MM.1S (cell line): ENCODE measurements around the gene CDX1.

Experiments
- DNase-seq: peaks from one replicate; pipeline ENCODE4 v3.0.0-alpha.2; 2015
- H2AFZ ChIP-seq: fragments of 300-600 bp; sonication (generic); 2 replicates; pipeline ENCODE4 v1.6.0; 2016; ENCODE audit warnings: antibody characterized with exemption, low read length
- H3F3A ChIP-seq: fragments of 300-600 bp; sonication (generic); 2 replicates; pipeline ENCODE4 v1.6.1; 2016; ENCODE audit warnings: mild to moderate bottlenecking, antibody characterized with exemption, low read length, moderate library complexity, mixed read lengths; ENCODE audit not compliant: insufficient read depth
- H3K27ac ChIP-seq: fragments of 300-600 bp; sonication (generic); 2 replicates; pipeline ENCODE4 v1.5.1; 2016; ENCODE audit warnings: mild to moderate bottlenecking, low read length
- H3K27me3 ChIP-seq: fragments of 300-600 bp; sonication (generic); replicated peaks from 2 replicates; pipeline ENCODE4 v1.6.0; 2016; ENCODE audit warnings: low read length; ENCODE audit not compliant: insufficient read depth
- H3K36me3 ChIP-seq: fragments of 300-600 bp; sonication (generic); replicated peaks from 2 replicates; pipeline ENCODE4 v1.6.1; 2016; ENCODE audit warnings: mild to moderate bottlenecking, low read length, mixed read lengths; ENCODE audit not compliant: insufficient read depth
- H3K4me1 ChIP-seq: fragments of 300-600 bp; sonication (generic); 2 replicates; pipeline ENCODE4 v1.6.1; 2016; ENCODE audit warnings: low read length, mixed read lengths
- H3K4me2 ChIP-seq: fragments of 300-600 bp; sonication (generic); 2 replicates; pipeline ENCODE4 v1.6.0; 2016; ENCODE audit warnings: low read depth, low read length
- H3K4me3 ChIP-seq: fragments of 300-600 bp; sonication (generic); 2 replicates; pipeline ENCODE4 v1.5.1; 2016; ENCODE audit warnings: low read length, mixed read lengths
- H3K79me2 ChIP-seq: fragments of 300-600 bp; sonication (generic); 2 replicates; pipeline ENCODE4 v1.6.1; 2016; ENCODE audit warnings: mixed run types, low read length, mixed read lengths
- H3K9ac ChIP-seq: fragments of 300-600 bp; sonication (generic); 2 replicates; pipeline ENCODE4 v1.6.1; 2016; ENCODE audit warnings: low read length, mixed read lengths
- H3K9me2 ChIP-seq: fragments of 300-600 bp; sonication (generic); replicated peaks from 2 replicates; pipeline ENCODE4 v1.6.1; 2016; ENCODE audit warnings: mild to moderate bottlenecking, low read length, mixed read lengths; ENCODE audit not compliant: insufficient read depth
- H3K9me3 ChIP-seq: fragments of 300-600 bp; sonication (generic); replicated peaks from 2 replicates; pipeline ENCODE4 v1.6.1; 2016; ENCODE audit warnings: mild to moderate bottlenecking, low read length, mixed read lengths; ENCODE audit not compliant: insufficient read depth
- H4K20me1 ChIP-seq: fragments of 300-600 bp; sonication (generic); 2 replicates; pipeline ENCODE4 v1.6.1; 2016; ENCODE audit warnings: mild to moderate bottlenecking, low read length, moderate library complexity, mixed read lengths; ENCODE audit not compliant: insufficient read depth
- CTCF ChIP-seq: fragments of 300-600 bp; sonication (generic); IDR thresholded peaks from 2 replicates; pipeline ENCODE4 v1.5.1; 2016; ENCODE audit warnings: antibody characterized with exemption, low read length, mixed read lengths
- EZH2 ChIP-seq: fragments of 300-600 bp; sonication (generic); optimal IDR thresholded peaks from 2 replicates; pipeline ENCODE3; 2017; ENCODE audit warnings: low read depth, mild to moderate bottlenecking, antibody characterized with exemption, low read length, mixed read lengths
- EZH2phosphoT487 ChIP-seq: fragments of 300-600 bp; sonication (generic); IDR thresholded peaks from 2 replicates; pipeline ENCODE4 v1.6.1; 2018; ENCODE audit warnings: antibody characterized with exemption, low read length

CDX1 gene

GRCh38 chr5:150144246-150144801, 22.3 kb upstream of the CDX1 start:
- H3F3A ChIP-seq, result no peaks in the 10 kb centered on the region
- H3K27ac ChIP-seq, result no peak overlapping the region
- no peak for TF ChIP-seq EZH2phosphoT487
- no peak for TF ChIP-seq EZH2
- no peak for TF ChIP-seq CTCF

DNA sequence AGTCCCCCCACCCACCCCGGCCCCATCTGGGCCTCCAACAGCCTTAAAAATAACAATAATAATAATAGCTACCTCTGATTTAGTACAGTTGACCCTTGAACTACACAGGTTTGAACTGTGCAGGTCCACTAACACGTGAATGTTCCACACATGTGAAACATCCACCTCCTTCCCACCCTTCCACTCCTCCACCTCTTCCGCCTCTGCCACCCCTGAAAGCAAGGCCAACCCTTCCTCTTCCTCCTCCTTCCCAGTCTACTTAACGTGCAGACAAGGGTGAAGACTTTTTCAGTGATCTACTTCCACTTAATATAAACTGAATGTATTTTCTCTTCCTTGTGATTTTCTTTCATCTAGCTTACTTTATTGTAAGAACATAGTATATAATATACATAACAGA, 21.7 kb upstream of the CDX1 start:
- no peaks in the 10 kb centered on the region for H3K4me1 ChIP-seq

More at GRCh38 chr5:150144246-150144801, 22.3 kb upstream of the CDX1 start:
- Histone ChIP-seq H3K4me1 (no peaks in the 10 kb centered on the region), H3K9me3 (no peaks in the 10 kb centered on the region), H4K20me1 (no peaks in the 10 kb centered on the region), H2AFZ (no peak overlapping the region), H3K4me3 (no peak overlapping the region), H3K36me3 (no peaks in the 10 kb centered on the region), H3K4me2 (no peak overlapping the region), H3K27me3 (no peaks in the 10 kb centered on the region), H3K9me2 (no peaks in the 10 kb centered on the region), H3K9ac (no peak overlapping the region), H3K79me2 (no peaks in the 10 kb centered on the region)
- no peak for DNase-seq

GRCh38 chr5:150146235-150146634, 20.3 kb upstream of the CDX1 start:
- H3K4me3 ChIP-seq, result no peak overlapping the region
- H2AFZ ChIP-seq, result no peak overlapping the region
- no peaks in the 10 kb centered on the region for H3K79me2 ChIP-seq
- no peaks in the 10 kb centered on the region for H3K9me3 ChIP-seq
- no peak overlapping the region for H3K27ac ChIP-seq
- no peak overlapping the region for H3K4me2 ChIP-seq
- no peaks in the 10 kb centered on the region for H3K9me2 ChIP-seq
- TF ChIP-seq EZH2 (no peak), CTCF (no peak), EZH2phosphoT487 (no peak)
- no peak overlapping the region for H3K9ac ChIP-seq
- H4K20me1 ChIP-seq, result no peaks in the 10 kb centered on the region
- no peaks in the 10 kb centered on the region for H3F3A ChIP-seq
- DNase-seq, result no peak
- H3K36me3 ChIP-seq, result no peaks in the 10 kb centered on the region
- H3K27me3 ChIP-seq, result no peaks in the 10 kb centered on the region
- H3K4me1 ChIP-seq, result no peaks in the 10 kb centered on the region

More for the DNA sequence above, 21.7 kb upstream of the CDX1 start:
- Histone ChIP-seq H3K9me2 (no peaks in the 10 kb centered on the region), H3K79me2 (no peaks in the 10 kb centered on the region), H3K4me2 (no peak overlapping the region), H2AFZ (no peak overlapping the region), H3K4me3 (no peak overlapping the region), H3K9ac (no peak overlapping the region), H4K20me1 (no peaks in the 10 kb centered on the region), H3K27ac (no peak overlapping the region), H3K27me3 (no peaks in the 10 kb centered on the region), H3K9me3 (no peaks in the 10 kb centered on the region), H3K36me3 (no peaks in the 10 kb centered on the region), H3F3A (no peaks in the 10 kb centered on the region)
- TF ChIP-seq EZH2 (no peak), EZH2phosphoT487 (no peak), CTCF (no peak)
- DNase-seq, result no peak
